Stimulated activated CD8-positive, alpha-beta memory T cell treated with anti-CD3 and anti-CD28 coated beads, Interleukin-15, amount 100 ng/mL, for 24 hours (primary cell): ENCODE measurements around the gene SSH3.
"Not testable (repeated sequence)": the region's sequence is repeated elsewhere in the genome, so short reads cannot be mapped to it uniquely, and the experiment has no call there.

Experiments
- DNase-seq: peaks from one replicate; pipeline ENCODE4 v3.0.0-alpha.2; 2020; ENCODE audit warnings: low read depth

The SSH3 gene, protein sequence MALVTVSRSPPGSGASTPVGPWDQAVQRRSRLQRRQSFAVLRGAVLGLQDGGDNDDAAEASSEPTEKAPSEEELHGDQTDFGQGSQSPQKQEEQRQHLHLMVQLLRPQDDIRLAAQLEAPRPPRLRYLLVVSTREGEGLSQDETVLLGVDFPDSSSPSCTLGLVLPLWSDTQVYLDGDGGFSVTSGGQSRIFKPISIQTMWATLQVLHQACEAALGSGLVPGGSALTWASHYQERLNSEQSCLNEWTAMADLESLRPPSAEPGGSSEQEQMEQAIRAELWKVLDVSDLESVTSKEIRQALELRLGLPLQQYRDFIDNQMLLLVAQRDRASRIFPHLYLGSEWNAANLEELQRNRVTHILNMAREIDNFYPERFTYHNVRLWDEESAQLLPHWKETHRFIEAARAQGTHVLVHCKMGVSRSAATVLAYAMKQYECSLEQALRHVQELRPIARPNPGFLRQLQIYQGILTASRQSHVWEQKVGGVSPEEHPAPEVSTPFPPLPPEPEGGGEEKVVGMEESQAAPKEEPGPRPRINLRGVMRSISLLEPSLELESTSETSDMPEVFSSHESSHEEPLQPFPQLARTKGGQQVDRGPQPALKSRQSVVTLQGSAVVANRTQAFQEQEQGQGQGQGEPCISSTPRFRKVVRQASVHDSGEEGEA

DNA sequence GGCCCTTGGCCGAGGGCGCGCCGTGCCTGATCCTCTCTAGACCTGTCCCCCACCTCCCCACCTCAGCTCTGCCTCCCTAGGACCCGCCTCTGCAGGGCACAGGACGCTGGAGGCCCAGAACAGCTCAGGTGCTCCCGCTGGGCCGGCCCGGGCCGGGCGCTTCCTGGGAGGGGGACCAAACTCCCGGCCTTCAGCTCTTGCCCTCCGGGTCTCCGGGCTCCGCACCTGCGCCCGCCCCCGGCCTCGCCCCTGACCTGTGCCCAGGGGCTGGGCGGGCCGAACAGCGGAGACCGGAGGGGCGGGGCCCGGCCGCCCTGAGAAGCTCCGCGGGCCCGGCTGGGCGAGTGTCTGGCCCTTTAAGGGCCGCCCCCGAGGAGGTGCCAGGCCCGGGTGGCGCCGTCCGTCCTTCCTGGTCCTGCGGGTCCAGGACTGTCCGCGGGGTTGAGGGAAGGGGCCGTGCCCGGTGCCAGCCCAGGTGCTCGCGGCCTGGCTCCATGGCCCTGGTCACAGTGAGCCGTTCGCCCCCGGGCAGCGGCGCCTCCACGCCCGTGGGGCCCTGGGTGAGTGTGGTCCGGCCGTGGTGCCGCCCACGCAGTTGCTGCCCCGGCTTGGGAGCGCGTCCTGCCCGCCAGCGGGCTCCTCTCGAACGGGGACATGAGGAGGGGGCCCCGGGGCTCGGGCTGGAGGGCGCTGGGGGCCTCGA, at the start of gene SSH3:
Gene SSH3 (plus strand): TSS at position 399 of the 703 bp plus-strand sequence. CDS start 96 bp downstream, at position 495.
- no peak for DNase-seq

DNA sequence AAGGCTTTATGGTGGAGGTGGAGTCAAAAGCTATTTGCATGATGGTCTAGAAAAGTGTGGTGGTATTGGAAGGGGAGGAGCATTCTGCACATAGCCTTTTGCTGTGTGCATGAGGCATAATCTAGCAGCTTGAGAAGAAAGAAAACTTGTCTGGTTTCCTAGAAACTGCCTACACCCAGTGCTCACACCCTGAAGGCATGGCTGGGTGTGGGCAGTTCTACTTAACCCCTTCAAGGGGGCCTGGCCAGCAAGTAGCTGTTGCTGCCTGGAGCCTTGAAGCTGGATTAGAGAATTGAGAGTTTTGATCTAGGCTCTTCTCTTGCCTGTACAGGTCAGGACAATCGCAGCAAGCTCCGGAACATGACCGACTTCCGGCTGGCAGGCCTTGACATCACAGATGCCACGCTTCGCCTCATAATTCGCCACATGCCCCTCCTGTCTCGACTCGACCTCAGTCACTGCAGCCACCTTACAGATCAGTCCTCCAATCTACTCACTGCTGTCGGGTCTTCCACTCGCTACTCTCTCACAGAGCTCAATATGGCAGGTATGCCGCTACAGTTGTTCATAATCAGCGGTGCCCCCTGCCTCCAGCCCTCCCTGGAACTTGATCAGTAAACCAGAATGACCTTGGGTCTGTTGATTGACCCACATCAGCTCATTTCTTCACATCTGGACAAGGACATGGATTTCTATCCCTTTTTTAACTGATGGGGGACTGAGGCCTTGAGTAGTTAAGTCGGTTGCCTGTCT, 49.3 kb upstream of the SSH3 start:
- no peak for DNase-seq

DNA sequence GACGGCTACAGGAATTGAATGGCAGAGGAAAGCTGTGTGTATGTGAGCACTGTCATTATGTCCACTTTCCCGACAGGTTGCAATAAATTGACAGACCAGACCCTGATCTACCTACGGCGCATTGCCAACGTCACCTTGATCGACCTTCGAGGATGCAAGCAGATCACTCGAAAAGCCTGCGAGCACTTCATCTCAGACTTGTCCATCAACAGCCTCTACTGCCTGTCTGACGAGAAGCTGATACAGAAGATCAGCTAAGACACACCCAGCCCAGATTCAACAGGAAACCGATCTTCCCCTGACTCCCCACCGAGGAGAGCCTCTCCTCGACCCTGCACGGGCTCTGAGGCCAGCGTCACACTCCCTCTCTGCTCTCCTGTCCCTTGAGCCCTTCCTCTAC, 48.5 kb upstream of the SSH3 start:
- no peak for DNase-seq

DNA sequence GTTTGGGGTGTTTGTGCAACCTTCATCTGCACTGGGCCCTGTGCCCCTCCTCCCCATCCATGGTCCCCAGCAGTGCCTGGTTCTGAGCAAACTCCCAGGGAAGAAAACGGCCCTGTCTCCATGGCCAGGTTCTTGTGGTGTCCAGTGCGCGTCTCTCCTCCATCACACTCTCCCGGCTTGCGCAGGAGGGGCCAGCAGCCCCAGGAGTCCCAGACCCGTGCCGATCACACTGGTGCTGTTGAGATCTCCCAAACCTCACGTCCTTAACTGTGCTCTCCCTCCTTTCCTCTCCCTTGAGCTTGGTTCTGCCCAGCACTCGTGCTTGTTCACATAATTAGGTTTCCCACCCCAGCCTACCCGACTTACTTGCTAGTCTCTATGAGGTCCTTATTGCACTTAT, 48.0 kb upstream of the SSH3 start:
- DNase-seq: no peak

DNA sequence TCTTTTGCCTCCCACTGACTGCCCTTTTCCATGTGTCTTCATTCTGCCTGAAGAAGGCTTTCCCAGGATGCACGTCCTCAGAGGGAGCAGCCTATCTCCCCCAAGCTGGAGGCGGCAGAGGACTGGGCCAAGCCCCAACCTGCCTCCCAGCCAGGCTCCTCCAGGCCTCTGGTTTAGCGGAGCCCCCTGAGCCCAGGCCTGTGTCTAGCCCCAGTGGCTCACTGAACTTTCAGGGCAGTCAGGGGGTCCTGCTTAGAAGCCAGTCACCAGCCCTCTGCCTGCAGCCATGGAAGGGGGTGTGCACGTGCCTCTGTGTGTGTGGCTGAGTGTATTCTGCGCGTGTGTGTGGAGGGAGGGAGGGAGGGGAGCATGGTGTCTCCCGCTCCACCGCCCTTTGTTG, 47.5 kb upstream of the SSH3 start:
- no peak for DNase-seq

DNA sequence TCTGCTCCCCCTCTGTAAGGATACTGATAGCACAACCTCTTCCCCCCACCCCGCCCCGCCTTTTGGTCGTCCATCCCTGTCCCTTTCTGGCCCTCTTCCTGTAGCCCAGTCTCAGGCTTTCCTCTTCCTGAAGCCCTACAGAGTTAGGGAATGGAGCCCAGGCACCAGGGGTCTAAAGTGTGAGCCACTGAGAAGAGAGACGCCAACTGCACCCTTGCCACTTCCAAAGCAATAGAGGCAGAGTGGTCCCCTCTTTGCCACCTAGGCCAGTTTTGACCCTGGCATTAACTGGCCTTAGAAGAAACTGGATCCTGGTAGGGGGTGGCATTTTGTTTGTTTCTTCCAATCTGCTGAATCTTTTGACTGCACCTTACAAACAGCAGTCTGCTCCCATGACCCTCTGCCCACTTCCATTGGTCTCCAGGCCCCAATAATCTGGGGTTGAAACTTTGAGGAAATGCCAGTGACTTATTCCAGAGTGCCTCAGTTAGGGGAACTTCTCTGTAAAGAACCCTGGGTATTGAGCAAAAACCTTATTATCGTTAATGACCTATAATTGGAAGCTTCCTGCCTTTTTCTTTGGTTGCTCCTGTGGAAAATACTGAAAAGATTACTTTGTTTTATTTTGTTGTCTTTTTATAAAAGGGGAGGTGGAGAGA, 46.7 kb upstream of the SSH3 start:
- no peak for DNase-seq

DNA sequence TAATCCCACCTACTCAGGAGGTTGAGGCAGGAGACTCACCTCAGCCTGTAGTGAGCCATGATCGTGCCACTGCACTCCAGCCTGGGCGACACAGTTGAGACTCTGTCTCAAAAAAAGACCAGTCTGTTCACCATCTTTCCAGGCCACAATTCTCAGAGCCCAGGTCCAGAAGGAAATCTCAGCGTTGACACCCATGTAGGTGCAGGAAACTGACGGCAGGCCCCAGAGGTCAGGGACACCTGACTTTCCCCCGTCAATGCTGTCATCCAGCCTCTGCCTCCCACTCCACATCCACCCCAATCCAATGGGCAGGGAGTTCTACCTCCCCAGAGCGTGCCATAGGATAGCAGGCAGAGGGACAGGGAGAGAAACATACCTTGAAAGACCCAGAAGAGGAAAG, 42.9 kb upstream of the SSH3 start:
- DNase-seq: no peak

DNA sequence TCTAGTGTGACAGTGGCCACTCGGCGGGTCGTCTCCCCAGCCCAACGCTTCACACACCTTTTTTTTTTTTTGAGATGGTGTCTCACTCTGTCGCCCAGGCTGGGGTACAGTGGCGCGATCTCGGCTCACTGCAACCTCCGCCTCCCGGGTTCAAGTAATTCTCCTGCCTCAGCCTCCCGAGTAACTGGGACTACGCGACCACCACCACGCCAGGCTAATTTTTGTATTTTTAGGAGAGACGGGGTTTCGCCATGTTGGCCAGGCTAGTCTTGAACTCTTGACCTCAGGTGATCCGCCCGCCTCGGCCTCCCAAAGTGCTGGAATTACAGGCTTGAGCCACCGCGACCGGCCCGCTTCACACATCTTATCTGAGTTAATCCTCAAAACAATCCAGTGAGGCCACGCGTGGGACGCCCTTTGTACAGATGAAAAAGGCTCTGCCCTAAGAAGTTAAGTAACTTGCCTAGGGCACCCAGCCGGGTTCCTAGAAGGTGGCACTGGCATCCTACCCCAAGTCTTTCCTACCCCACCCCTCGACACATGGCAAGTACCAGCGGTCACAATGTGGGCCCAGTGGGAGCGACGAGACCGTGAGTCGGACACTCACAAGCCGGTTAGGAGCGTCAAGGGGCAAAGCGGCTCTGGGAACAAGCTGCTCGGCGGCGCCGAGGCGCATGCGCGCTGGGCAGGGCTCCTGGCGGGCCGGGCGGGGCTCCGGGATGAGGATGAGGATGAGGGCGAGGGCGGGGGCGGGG, 42.3 kb upstream of the SSH3 start:
- not testable (repeated sequence) for DNase-seq

DNA sequence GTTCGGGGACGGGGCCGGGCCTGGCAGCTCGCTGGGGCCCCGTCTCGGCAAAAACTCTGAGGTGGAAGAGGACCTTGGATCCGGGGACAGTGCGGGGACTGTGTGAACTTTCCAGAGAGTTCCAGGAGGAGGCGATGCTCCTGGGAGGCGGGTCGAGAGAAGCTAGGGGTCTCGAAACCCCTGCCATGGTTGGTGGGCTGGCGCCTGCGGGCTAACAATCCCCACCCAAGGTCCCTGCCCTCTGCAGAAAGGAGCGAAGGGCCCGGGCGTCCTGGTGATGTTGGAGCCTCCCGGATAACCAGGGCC, 41.7 kb upstream of the SSH3 start:
- DNase-seq: no peak

DNA sequence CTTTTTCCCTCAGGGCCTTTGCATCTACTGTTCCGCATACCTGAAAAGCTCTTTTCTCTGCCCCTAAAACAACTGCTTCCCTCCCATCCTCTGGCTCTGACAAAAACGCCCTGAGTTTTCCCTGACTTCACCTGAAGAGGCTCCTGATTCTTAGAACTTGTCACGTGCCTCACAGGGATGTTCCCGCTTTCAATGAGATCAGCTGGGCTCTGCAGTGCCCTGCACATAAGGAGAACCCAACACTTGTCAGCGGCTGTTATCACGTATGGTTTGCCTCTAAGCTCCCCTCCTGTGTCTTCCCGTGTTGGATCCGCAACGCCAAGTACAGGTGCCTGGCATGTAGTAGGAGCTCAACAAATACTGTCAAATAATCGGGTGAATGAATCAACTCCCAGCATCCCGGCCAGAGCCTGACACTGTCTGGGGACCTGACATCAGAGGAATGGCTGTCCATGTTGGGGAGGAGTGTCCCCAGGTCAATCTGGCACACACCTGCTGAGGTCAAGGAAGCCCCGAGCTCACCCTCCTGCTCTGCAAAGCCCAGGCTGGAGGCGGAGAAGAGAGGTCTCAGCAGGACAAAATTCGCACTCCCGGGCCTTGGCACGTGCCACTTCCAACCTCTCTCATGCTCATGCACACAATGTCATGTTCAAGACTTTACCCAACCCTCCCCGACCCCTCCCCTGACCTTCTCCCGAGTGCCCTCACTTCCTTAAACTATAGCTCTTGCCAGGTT, 41.2 kb upstream of the SSH3 start:
- DNase-seq: no peak

DNA sequence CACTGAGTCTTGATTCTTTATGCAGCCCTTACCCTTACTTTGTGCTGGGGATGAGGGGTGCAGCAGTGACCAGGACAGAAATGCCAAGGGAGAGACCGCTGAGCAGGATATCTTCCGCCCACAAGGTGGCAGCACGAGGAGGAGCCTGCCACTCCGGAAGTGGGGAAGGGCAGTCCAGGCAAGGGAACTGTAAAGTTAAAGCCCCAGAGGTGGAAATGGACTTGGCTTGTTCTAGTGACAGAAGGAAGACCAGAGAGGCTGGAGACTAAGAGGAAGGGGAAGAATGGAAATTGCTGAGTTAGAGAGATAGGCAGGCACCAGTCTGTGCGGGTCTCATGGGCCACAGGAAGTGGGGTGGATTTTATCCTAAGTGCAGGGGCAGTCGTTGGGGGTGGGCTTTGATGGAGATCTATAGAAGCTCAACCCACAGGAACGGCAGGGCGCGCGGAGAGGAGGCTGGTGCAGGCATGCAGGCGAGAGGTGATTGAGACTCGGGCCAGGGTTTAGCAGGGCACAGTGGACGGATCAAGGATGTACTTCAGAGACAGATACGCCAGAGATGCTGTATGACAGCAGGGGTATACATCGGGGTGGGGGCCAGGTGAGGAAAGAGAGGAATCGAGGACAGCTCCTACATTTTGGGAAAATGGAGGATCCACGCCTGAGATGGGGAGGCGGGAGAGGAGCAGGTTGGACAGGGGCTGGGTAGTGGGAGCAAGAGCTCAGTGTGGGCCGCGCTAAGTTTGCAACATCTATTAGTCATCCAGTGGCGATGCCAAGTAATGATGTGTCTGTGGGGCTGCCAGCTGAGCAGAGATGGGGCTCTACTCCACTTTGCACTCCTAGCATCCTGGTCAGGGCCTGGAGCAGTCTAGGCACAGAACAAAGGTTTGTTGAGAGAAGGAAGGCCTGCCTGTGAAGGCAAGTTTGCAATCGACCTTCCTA, 40.3 kb upstream of the SSH3 start:
- DNase-seq: no peak

DNA sequence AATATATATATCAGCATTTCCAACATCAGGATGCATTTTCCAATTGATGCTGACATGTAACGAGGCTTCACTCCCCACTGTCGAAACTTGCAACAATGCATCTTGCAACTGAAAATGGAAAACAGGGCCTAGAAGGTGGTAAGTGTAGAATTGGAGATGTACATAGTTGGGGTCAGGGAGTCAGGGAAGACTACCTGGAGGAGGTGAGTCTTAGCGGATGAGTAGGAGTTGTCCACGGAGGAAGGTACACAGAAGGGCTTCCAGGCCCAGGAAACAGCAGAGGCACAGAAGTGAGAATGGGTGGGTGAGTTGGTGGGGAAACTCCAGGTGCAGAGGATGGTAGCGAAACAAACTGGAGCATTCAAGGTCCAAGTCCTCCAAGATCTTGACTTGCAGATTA, 39.1 kb upstream of the SSH3 start:
- no peak for DNase-seq

DNA sequence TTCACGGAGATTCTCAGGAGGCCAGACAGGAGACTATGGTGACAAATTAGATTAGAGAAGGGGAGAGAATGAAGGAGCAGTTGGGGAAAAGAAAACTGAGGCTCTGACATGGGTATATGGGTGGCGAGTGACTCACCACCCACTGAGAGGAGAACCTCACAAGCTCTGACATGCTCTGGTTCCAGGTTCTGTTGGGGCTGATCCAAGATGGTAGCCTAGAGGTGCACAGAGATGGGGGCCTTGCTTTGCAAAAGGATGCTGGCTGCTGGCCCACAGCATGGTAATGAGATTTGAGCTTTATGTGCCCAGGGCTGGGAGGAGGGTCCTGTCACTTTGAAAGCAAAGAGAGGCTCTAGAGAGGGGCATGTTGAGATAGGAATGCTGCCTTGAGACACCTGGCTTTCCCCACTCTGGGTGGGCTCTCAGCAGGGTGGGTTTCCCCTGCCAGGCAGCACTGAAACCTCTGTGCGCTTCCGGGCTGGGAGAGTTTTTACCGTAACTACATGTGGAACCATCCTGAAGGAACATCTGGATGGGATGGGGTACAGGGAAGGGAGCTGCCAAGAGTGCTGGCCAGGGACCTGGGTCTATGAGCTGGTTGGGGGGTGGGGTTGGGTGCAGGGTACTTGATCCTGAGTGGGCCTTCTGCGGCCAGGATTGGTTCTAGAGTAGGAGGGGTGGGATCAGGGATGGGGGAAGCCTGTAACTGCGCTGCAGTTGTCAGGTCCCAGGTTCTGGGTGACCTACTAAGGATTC, 38.3 kb upstream of the SSH3 start:
- DNase-seq: no peak

DNA sequence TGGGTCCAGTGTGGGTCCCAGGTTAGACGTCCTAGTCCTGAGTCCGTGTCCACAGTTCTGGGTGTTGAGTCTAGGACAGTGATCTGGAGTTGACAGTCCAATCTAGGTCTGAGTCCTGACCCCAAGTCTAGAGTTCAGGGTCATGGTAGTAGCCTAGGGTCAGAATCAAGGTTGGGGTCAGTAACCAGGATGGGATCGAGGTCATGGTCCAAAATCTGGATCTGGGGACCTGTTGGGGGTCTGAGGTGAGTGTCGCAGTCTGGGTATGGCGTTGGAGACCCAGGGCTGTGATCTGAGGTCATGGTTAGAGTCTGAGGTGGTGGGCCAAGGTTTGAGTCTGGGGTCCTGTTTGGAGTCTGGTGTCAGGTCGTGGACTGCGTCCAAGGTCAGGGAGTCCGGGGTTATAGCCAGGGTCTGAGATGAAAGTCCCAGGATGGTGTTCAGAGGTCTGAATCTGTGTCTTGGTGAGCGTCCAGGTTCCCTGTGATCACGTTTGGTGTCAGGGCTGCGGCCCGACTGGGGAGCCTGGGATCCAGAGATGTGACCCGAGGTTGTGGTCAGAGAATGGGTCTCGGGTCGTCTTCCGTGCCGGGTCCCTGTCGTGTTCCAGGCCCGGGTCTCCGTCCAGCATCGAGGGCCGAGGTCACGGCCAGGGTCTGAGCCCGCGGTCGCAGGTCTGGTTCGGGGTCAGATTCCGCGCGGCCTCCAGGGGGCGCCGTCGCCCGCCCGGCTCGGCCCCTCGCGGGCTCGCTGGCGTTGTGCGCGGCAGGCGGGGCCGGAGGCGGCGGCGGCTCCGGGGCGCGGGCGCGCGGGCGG, 37.5 kb upstream of the SSH3 start:
- DNase-seq: peak; percentile 76

DNA sequence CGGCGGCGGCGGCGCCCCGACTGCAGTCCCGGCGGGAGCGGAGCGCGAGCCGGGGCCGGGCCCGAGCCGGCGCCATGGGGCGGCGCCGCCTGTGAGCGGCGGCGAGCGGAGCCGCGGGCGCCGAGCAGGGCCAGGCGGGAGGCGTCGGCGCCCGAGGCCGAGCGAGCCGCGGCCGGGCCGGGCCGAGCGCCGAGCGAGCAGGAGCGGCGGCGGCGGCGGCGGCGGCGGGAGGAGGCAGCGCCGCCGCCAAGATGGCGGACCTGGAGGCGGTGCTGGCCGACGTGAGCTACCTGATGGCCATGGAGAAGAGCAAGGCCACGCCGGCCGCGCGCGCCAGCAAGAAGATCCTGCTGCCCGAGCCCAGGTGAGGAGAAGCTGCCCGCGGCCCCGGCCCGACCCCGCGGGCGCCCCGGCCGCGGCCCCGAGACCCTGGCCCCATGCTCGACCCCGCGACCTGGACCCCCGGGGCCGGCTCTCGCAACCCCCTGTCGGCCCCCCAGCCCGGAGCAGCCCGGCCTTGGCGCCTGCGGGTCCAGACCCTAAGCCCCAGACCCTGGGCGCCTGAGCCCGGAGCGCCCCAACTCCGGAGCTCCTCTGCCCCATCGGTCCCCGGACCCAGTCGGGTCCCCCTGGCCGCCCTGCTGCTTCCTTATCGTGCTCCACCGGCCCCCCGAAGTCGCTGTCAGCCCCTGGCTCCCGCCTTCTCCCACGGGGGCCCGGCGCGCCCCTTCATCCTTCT, 36.7 kb upstream of the SSH3 start, which contains the start of gene GRK2:
Gene GRK2 (plus strand): TSS at position 25 of the 739 bp plus-strand sequence. CDS start 227 bp downstream, at position 252.
- DNase-seq: no peak

DNA sequence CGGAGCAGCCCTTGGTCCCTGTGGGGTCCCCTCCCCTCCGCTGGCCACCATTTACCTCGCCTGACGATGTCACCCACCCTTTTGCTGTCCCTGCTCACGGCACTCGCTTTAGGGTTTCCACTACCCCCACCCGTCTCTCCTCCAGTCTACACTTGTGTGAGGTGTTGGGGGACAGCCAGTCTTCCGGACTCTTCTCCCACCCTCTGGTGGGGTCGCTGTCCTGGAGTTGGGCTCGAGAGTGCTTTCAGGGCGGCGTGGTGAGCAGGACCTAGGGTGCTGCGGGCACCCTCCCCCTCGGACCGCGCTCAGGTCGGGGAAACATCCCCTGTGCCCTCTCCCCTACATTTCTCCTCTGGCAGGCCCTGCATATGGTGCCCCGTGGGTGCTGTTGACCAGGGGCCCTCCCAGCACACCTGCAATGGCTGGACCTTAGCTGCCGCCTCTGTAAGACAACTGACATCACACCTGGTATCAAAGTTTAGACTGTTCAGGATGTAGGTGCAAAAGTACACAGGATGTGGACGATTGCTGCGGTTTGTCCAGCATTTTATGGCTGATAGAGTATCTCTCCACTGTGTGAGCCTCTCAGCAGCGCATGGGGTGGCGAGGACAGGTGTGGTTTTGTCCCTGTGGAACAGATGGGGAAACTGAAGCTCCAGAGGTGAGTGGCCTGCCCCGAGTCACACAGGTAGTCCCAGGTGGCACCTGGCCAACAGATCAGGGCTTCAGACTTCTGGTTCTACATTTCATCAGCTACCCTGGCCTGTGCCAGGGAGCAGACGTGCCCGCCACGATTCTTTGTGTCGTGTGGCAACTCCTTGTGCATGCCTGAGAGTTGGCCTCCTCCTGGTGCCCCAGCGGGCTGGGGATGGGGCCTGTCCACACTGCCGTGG, 35.9 kb upstream of the SSH3 start:
- DNase-seq: no peak
